GM18508 (cell line): Measurements from ENCODE around the gene CCDC28B.
"Not testable (repeated sequence)": the region's sequence is repeated elsewhere in the genome, so short reads cannot be mapped to it uniquely, and the experiment has no call there.

Experiments used
- ATAC-seq: cut with Tn5 transposase; IDR thresholded peaks from one replicate; pipeline ENCODE4 v1.9.1; 2021; ENCODE audit warnings: moderate number of reproducible peaks; ENCODE audit not compliant: insufficient read depth, unreplicated experiment

CCDC28B gene

DNA sequence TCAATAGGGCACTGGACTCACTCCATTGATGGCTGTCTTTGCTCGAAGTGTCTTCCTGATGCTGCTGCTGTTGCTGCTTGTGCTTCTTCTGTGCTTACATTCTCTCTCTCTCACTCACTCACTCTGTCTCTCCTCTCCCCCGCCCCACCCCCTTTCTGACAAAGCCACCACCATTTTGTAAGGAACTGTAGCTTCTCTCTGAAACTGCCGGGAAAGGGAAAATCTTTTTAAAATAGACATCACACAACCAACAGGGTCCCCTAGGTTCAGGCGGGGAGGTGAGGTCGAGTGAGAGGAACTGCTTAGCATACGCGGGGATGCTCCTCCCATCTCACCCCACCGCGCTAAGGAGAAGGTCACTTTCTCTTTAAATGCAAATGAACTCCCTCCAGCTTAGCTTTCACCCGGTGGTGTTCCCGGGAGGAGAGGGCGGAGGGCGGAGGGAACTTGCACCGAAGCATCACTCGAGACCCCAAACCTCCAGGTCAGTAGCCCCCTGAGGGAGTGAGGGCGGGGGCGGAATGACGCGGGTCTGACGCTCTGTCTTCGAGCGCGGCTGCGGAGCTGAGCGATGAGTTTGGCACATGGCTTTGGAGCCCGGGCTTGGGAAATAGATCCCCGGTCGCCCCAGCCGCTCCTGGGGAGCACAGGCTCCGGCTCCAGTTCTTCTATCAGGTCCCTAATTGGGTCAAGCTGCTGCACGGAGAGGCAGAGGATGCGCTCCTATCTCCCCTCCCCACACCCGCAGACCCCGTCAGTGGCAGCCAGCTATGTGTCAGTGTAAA is at the start of gene CCDC28B:
TSS of gene CCDC28B (plus strand) at position 370 of the 785 bp plus-strand sequence. CDS start 1,341 bp downstream, outside the sequence.
- ATAC-seq: no peak

DNA sequence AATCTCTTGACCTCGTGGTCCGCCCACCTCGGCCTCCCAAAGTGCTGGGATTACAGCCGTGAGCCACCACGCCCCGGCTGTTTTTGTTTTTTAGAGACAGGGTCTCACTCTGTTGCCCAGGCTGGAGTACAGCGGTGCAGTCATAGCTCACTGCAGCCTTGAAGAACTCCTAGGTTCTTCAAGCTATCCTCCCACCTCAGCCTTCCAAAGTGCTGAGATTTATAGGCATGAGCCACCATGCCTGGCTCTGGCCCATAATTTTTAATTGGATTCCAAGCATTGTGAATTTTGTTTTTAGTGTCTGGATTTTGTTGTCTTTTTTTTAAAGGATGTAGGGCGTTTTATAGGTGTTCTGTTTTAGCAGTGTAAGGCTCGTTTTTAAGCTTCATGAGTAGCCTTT is 49.5 kb upstream of the CCDC28B start:
- ATAC-seq: no peak

DNA sequence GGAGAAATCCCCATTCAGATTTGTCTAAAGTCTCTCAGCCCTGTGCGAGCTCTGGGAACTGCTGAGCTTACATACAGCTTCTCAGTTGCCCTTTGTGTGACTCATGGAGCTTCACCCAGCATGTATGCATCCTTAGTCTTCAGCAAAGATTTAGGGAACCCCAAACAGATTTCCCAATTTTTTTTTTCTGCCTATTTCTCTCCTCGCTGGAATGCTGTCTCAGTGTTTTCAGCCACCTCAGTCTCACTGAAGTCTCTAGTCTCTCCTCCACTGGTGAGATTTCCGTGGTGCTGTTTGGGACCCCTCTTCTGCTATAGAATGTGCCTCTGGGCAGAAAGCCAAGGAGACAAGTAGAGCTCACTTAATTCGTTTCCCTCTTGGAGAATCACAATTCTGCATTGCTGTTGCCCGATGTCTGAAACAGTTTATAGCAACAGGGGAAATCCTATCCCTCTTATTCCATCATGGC is 49.0 kb upstream of the CCDC28B start:
- no peak for ATAC-seq

DNA sequence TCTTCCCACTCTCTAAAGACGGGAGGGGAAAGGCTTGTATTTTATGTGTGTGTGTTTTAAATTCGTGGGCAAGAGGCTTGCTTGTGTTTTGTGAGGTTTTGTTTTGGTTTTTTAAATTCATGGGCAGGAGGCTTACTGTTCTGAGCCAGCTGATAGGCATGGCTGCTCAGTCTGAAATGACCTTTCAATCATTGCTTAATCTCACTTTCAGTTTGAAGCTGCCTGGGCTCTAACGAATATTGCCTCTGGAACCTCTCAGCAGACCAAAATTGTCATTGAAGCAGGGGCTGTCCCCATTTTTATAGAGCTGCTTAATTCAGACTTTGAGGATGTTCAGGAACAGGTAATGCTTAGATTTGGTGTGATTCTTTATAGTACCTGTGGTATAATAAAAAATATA is 41.2 kb upstream of the CCDC28B start:
- no peak for ATAC-seq

DNA sequence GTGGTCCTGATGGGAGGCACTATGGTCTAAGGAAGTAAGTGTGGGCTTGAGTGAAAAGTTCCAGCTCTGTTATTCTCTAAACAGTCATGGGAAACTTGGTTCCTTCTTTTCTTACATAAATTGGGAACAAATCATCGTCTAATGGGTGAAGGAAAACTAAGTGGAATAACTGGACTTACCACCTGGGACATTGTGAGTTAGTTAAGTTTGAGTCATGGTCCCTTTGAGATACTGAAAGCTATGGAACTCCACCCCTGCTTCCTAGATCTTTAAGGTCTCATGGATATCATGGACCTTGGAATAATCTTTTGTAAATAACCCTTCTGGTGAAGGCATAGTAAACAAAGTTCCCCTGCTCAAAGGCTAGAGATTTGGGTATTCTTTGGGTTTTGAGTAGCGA is 37.0 kb upstream of the CCDC28B start:
- ATAC-seq: no peak

DNA sequence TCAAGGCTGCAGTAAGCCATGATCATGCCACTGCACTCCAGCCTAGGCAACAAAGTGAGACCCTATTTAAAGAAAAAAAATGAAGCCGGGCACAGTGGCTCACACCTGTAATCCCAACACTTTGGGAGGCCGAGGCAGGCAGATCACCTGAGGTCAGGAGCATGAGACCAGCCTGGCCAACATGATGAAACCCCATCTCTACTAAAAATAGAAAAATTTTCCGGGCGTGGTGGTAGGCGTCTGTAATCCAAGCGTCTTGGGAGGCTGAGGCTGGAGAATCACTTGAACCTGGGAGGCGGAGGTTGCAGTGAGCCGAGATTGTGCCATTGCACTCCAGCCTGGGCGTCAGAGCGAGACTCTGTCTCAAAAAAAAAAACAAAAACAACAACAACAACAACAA is 34.8 kb upstream of the CCDC28B start:
- ATAC-seq: not testable (repeated sequence)

DNA sequence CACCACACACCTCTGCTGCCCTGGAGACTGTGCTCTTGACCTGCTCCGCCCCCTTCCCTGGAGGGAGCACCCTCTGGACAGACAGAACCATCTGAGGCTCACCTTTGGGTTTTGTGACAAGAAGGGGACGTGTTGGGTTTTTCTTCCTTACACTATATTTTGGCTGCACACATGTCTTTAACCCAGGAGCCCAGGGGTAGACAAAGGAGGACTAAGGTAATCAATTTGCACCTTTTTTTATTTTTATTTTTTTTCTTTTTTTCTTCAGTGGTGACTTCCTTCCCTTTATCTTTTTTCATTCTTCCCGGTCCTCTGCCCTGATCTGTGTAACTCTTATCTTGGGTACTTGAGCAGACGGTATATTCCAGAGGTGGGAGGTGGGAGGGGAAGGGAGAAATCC is 29.4 kb upstream of the CCDC28B start:
- ATAC-seq: no peak

DNA sequence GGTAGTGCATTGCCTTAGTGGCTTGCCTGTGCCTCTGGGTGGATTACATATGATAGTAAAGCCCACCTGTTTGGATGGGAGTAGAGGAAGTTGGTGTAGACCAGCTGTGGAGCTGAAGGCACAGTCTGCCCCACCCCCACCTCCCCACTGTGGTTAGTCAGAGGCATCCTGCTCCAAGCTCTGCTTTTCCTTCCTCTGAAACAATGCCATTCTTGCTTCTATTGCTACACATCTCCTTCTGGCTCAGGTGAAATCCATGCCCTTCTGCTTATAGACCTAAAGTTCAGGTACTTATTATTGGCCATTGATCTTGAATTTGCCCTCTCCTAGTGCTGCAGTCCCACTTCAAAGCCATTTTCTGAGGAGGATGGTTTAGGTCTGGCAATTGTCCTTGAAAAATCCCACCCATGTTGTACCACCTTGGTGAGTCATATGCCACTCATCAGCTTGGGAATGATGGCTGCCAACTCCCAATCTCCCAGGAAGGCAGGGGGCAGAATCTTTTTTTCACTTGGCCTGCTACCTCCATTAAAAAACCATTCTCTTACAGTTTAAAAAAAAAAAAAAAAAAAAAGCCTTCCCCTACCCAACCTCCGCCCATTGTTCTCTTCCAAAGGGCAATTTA is 27.7 kb upstream of the CCDC28B start:
- ATAC-seq: no peak

DNA sequence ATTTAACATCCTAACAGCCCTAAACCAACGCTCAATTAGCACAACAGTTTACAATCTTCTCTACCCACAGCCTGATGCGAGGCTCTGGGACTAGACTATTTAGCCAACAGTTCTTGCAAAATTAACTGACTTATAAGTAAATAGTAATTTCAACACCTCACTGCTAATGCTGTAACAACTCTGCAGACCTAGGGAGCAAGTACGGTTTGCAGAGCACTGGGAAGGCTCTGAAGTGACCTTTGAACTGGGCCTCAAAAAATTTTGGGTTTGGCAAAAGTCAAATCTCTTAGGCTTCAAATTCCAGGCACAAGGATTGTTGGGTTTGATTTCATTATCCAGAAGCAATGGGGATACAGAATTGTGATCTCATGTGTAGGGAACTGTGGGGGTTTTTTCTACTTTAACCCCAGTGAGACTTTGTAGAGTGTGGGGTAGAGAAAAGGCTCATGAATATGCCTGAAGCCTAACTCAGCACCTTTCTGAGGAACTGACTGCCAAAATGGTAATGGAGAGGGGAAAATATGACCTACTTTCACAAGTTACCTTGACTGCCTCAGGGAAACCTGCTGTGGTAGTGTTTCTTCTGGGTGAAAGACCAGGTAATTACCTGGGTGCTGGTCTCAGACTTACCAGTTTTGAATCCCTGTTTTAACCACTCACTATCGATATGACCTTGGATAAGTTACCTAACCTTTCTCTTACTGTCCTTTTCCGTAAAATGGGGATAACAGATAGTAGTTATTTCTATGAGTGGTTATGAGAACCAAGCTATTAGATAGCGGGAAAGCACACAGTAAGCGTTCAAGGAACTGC is 21.8 kb upstream of the CCDC28B start:
- ATAC-seq: no peak

DNA sequence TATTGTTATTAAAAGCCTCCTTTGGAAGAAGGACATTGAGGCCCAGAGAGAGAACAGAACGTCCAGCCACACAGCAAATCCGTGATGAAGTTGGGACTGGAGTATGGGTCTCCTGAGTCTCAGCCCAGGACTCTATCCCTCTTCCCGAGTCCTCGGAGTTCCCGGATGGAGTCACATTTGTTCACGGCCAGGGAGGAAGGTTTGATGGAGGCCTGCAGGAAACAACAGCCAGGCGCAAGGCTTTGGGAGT is 21.3 kb upstream of the CCDC28B start:
- ATAC-seq: no peak

DNA sequence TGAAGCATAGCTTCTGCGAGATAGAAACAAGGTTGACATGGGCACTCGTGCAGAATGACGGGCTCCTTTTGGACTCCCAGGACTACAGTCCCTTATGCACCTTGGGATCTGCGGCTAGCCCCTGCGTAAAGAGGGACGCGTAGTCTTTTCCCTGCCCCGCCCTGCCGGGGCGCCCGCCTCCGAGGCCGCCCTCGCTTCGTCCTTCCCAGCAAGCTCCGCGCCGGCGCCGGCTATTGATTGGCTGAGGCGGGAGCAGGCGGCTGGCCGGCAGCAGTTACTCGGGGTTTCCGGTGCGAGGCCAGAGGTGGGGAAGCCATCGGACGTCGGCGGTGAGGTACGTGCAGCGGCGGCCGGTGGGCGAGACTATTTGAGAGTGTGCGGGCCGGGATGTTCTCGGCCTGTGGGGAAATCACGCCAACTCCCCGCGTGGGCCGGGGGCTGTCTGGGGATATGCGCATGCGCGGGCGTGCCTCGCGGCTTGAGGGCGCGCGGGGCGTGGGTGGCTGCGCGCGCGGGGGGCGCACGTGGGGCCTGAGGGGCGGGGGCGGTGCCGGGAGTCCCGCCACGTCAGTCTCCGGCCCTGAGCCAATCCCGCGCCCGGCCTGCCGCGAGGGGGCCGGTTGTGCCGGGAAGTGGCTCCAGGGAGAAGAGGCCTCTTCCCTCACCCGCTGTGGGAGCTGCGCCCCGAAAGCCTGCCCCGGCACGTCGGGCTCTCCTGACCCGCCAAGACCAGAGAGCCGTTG is 20.8 kb upstream of the CCDC28B start, which contains the start of gene TXLNA:
TSS of gene TXLNA (plus strand) at position 233 of the 743 bp plus-strand sequence. CDS start 671 bp downstream, outside the sequence.
- ATAC-seq: no peak

DNA sequence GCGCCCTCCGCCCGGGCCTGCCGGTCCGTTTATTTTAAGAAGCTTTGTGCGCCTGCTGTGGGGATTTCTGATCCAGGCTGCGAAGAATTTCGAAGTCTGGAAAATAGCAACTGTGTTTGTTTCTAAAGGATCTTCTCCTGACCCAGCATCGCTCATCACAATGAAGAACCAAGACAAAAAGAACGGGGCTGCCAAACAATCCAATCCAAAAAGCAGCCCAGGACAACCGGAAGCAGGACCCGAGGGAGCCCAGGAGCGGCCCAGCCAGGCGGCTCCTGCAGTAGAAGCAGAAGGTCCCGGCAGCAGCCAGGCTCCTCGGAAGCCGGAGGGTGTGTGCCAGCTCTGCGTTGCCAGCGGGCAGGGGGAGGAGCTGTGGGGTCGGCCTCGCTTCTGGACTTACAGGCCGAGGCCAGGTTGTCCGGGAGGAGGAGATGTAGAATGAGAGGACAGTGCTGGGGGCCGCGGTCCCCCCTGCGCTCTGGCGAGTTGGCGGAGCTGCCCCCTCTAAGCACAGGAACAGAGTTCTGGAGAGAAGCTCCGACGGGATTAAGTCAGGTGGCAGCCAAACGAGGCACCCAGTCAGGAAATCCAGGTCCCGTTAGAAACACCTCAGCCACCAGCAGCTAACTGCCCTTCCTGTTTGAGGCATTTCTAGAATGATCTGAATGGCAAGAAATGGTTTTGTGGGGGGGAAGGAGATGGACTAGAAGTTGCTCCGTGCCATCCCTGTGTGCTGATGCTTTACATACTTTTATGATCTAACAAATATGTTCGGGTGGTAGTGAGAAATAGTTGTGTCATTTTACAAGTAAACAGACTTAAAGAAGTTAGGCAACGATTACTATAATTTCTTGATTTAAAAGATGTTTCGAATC is 20.0 kb upstream of the CCDC28B start:
- no peak for ATAC-seq

DNA sequence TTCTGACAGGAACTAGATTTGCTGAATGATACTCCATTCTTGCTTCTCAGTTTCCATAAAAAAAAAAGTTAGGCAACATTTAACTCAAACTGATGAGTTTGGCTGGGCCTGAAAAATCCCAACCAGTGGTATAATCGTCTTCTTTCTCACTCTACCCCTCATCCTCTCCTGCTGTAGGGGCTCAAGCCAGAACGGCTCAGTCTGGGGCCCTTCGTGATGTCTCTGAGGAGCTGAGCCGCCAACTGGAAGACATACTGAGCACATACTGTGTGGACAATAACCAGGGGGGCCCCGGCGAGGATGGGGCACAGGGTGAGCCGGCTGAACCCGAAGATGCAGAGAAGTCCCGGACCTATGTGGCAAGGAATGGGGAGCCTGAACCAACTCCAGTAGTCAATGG is 19.3 kb upstream of the CCDC28B start:
- ATAC-seq: no peak

DNA sequence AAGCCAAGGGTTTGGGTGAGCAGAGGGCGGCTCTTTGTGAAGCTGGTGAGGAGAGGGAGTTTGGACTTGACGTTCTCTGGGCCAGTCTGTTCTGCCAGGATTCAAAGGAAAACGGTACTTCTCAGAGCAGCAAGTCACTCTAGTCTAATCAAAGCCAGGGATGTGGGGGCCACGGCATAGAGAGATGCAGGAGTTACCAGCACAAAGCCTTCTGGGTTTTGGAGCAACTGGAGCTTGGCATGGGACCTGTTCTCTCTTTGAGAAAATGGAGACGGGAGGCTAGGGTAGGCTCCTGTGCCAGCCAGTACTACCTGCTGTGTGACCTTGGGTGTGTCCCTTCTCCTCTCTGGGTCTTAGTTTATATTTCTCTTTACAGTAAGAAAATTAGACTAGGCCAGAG is 18.8 kb upstream of the CCDC28B start:
- ATAC-seq: no peak

DNA sequence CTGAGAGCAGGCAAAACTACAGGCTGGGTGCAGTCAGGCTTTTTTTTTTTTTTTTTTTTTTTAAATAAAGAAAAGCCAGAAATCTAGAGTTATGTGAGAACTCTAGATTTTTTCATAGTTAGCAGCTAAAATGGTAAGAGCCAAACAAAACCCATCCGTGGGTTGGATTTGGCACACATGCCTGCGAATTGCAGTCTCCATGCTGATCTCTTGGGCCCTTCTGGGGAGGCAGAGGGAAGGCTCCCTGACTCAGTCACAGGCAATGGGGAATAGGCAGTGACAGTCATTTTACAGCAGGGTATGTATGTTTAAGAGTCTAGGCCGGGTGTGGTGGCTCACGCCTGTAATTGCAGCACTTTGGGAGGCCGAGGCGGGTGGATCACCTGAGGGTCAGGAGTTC is 18.3 kb upstream of the CCDC28B start:
- ATAC-seq: no peak

DNA sequence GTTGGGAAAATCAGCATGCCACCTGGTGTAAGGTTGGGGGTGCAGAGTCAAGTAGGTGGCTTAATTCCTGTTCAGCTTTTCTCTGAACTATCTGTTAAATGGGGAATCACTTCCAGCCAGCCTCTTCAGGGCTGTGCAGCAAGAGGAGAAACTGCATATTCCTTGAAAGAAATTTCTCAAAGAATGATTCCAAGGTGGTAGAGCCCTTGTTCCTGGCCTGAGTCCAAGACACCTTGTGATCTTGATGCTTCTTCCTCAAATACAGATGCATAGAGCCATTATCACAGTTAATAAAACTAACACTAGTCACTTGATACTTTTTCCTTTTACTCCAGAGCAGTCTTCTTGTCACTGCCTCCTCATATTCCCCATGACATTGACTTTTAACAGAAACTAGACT is 15.7 kb upstream of the CCDC28B start:
- ATAC-seq: no peak

DNA sequence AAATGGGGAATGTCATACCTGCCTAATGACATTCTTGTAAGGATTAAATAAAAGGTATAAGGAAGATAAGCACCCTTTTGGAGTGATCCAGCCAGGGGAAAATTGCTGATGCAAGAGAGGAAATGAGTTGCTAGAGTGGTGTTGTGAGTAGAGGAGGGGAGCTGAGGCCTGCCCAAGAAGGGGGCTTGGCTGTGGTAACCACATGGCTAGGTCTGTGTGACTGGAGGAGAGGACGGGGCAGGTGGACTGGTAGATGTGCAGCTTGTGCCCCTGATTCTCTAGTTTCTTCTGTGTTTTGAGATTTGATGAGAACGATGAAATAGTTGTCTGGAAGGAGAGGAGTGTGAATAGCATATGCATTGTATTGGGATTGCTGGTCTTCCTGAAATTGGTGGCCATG is 14.3 kb upstream of the CCDC28B start:
- ATAC-seq: no peak

DNA sequence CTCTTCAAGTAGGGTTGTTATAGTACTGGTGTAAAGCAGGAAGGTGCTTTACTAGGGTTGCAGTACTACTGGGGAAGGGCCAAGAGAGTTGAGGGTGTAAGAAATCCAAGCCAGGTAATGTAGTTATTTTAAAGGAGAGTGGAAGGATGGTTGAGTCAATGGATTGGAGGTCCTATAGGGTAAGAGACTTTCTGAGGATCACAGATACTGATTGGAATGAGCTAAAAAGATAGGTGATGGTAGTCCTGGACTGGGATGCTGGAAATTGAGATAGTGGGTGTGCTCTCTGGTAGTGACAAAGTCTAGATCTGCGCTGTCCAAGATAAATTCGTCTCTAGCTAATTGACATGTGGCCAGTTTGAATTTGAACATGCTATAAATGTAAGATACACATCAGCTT is 13.9 kb upstream of the CCDC28B start:
- no peak for ATAC-seq

DNA sequence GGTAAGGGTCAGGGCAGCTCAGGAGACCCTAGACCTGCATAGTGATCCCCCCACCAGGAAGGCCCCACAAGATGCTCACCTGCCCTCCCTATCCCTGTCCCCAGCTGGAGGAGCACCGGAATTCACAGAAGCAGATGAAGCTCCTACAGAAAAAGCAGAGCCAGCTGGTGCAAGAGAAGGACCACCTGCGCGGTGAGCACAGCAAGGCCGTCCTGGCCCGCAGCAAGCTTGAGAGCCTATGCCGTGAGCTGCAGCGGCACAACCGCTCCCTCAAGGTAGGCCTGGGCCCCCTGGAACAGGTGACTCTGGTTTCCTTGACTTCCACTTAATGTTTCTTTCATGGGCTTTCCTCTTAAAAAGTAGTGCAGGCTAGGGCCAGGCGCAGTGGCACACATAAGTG is 12.5 kb upstream of the CCDC28B start:
- ATAC-seq: no peak
